Thymus (tissue), 11 donors: ENCODE results near the gene OR10A6. TPM values are rescaled to one million over a fixed set of nuclear protein-coding genes. Genes with fewer than 3 reads are reported as not detected.

Source experiments
- DNase-seq, 9 donors: peaks; one replicate each; pipeline ENCODE4 v3.0.0-alpha.2; 2013; ENCODE audit warnings: low spot score in 9 of 9, low read depth in 6 of 9, missing footprints in 1 of 9
- H3K27ac ChIP-seq, 2 donors: one replicate each; pipeline ENCODE4 v1.5.1; 2013; ENCODE audit warnings: control low read depth in 1 of 2, low read depth in 1 of 2, low read length in 1 of 2, mild to moderate bottlenecking in 1 of 2, moderate library complexity in 1 of 2
- H3K27me3 ChIP-seq, 2 donors: one replicate each; pipeline ENCODE4 v1.5.1; 2013; ENCODE audit warnings: low read length in 1 of 2; ENCODE audit not compliant: control insufficient read depth in 2 of 2, insufficient read depth in 1 of 2
- H3K36me3 ChIP-seq, 2 donors: one replicate each; pipeline ENCODE4 v1.5.1; 2013; ENCODE audit warnings: low read length in 1 of 2, mild to moderate bottlenecking in 1 of 2, moderate library complexity in 1 of 2; ENCODE audit not compliant: control insufficient read depth in 2 of 2, insufficient read depth in 2 of 2
- H3K4me1 ChIP-seq, 2 donors: one replicate each; pipeline ENCODE4 v1.5.1; 2013; ENCODE audit warnings: low read length in 2 of 2; ENCODE audit not compliant: control insufficient read depth in 2 of 2, insufficient read depth in 2 of 2
- H3K4me3 ChIP-seq, 2 donors: one replicate each; pipeline ENCODE4 v1.5.1; 2013; ENCODE audit warnings: low read length in 2 of 2, control low read depth in 1 of 2, mild to moderate bottlenecking in 1 of 2
- H3K9me3 ChIP-seq, 2 donors: one replicate each; pipeline ENCODE4 v1.5.1; 2013; ENCODE audit warnings: low read length in 1 of 2, mild to moderate bottlenecking in 1 of 2; ENCODE audit not compliant: control insufficient read depth in 2 of 2, insufficient read depth in 1 of 2
- WGBS: extraction: QIAGEN DNeasy Blood & Tissue Kit; methylation state at CpG from one replicate; pipeline ENCODE4 v1.1.7; 2013; 5-methylcytosine and 5-hydroxymethylcytosine counted together
- polyA plus RNA-seq: library from polyadenylated mRNA; stranded (reverse); fragments of 200-250 nt; gene quantifications from one replicate; pipeline ENCODE4 v1.2.3, GENCODE V29; 2013
- total RNA-seq: library from RNA; stranded (reverse); fragments of 120-200 nt; gene quantifications from one replicate; pipeline ENCODE4 v1.2.4, GENCODE V29; 2013
- donor health status: healthy.

OR10A6 gene
- total and polyA plus RNA-seq, 2 donors, result 0.05 TPM; not detected in 1

DNA sequence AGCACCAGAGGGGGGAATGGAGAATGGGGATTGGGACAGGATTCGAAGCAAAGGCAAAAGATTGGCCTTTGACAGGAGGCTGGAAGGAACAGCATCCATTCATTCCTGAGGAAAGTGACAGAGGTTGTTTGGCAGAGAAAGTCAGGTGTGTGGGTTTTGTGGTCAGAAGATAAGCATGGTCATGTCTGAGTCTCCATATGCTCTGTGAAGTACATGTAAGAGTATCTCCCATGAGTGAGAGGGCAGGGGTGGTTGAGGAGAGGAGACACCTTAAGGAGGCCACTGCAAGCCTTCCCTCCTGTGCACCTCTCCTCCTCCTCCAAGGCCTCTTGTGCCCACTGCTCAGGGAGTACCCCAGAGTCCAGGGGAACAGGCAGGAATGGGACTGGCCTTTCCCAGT, 36.0 kb upstream of the OR10A6 start:
- DNase-seq, result no peak
- WGBS, result 81% methylated on average over 1 of the region's 1 CpG
- H3K9me3 ChIP-seq, result no peaks in the 10 kb centered on the region

GRCh38 chr11:7965386-7965785, 34.3 kb upstream of the OR10A6 start, which contains the start of gene NLRP10:
TSS of gene NLRP10 (minus strand) at chr11:7965447. CDS start at chr11:7963495, 1,952 bp downstream.
- no peak for DNase-seq
- no peaks in the 10 kb centered on the region for H3K9me3 ChIP-seq
- no peak within 1 kb of the TSS for H3K4me3 ChIP-seq
- no peak within 1 kb of the TSS for H3K27ac ChIP-seq
- H3K36me3 ChIP-seq, result no peaks in the 10 kb centered on the region
- 90% methylated on average over 1 of the region's 1 CpG for WGBS
- H3K27me3 ChIP-seq, result no peaks in the 10 kb centered on the region
- no peaks in the 10 kb centered on the region for H3K4me1 ChIP-seq

More for the DNA sequence above, 36.0 kb upstream of the OR10A6 start:
- Histone ChIP-seq H3K36me3 (no peaks in the 10 kb centered on the region), H3K27ac (no peak overlapping the region), H3K27me3 (no peaks in the 10 kb centered on the region), H3K4me1 (no peaks in the 10 kb centered on the region), H3K4me3 (no peak overlapping the region)

- H3K36me3 ChIP-seq, result no peaks in the 10 kb centered on the region
- no peak overlapping the region for H3K4me3 ChIP-seq
- no peaks in the 10 kb centered on the region for H3K27me3 ChIP-seq
- no peak for DNase-seq
- H3K4me1 ChIP-seq, result no peaks in the 10 kb centered on the region
- no peak overlapping the region for H3K27ac ChIP-seq
- no peaks in the 10 kb centered on the region for H3K9me3 ChIP-seq
Measured at GRCh38 chr11:7964873-7965272, 33.8 kb upstream of the OR10A6 start.

DNA sequence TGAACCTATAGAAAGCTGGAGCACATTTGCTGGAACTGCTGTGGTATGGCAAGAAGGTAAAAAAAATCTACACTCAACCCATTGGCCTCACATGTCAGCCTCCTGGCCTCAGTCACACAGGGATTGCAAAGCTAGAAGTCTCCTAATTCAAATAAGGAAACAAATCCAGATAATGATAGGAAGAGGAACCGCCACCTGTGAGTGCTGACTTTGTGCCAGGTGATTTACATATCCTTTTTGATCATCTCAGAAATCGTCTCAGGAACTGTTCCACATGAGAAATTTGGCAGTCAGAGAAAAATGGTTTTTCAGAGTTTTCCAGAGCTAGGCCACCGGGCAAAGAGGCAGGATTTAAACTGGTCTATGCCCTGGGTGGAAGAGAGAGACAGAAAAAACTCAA, 33.2 kb upstream of the OR10A6 start:
- H3K27me3 ChIP-seq, result no peaks in the 10 kb centered on the region
- no peaks in the 10 kb centered on the region for H3K36me3 ChIP-seq
- H3K4me1 ChIP-seq, result no peaks in the 10 kb centered on the region
- H3K9me3 ChIP-seq, result no peaks in the 10 kb centered on the region
- 70% methylated on average over 3 of the region's 3 CpGs for WGBS
- H3K4me3 ChIP-seq, result no peak overlapping the region
- DNase-seq, result no peak
- no peak overlapping the region for H3K27ac ChIP-seq

DNA sequence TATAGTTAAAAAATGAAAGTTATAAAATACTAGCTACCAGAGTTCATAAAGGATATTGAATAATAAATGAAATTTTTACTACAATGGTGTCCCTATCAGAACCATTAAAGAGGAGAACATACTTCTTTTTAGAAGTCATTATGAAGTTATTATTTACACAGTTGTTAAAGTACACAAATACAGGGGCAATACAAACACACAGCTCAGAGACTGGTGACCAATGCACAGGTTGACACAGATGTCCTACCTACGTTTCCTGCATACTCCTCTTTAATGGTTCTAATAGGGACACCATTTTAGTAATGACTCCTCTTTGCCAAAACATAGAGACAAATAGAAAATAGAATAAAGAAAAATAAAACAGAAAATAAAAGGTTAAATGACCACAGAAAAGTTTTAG, 24.1 kb upstream of the OR10A6 start:
- H3K4me1 ChIP-seq, result no peaks in the 10 kb centered on the region
- H3K27ac ChIP-seq, result no peak overlapping the region
- H3K4me3 ChIP-seq, result no peak overlapping the region
- WGBS, result 89% methylated on average over 1 of the region's 1 CpG
- no peaks in the 10 kb centered on the region for H3K36me3 ChIP-seq
- no peaks in the 10 kb centered on the region for H3K9me3 ChIP-seq
- H3K27me3 ChIP-seq, result no peaks in the 10 kb centered on the region
- DNase-seq, result no peak

DNA sequence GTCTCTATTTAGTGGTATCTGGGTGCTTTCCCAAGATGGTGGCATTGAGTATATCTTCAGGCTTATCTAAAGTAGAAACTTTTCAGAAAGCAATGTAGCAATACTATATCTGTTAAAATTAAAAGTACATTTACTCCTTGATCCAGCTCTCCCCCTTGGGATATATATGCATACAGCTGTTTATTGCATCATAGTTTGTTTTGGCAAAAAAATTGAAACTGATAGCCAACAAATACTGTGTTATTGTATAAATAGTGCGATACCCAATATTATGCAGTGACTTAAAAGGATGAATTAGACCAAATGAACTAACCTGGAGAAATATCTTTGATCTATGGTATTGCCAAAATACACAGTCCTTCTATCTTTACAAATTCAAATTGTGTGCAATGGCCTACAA, 18.9 kb upstream of the OR10A6 start:
- no peak for DNase-seq
- Histone ChIP-seq H3K36me3 (no peaks in the 10 kb centered on the region), H3K9me3 (peaks cover 0 to 4% of the 10 kb centered on the region in 2 donors), H3K4me1 (no peaks in the 10 kb centered on the region), H3K27me3 (no peaks in the 10 kb centered on the region), H3K4me3 (no peak overlapping the region), H3K27ac (no peak overlapping the region)
- 95% methylated on average over 1 of the region's 1 CpG for WGBS

- H3K4me3 ChIP-seq, result no peak overlapping the region
- H3K9me3 ChIP-seq, result peaks cover 0 to 8% of the 10 kb centered on the region in 2 donors
- 94% methylated on average over 2 of the region's 2 CpGs for WGBS
- H3K4me1 ChIP-seq, result no peaks in the 10 kb centered on the region
- DNase-seq, result no peak
- no peak overlapping the region for H3K27ac ChIP-seq
- no peaks in the 10 kb centered on the region for H3K36me3 ChIP-seq
- H3K27me3 ChIP-seq, result no peaks in the 10 kb centered on the region
Measured at GRCh38 chr11:7944123-7944522, 13.1 kb upstream of the OR10A6 start.

GRCh38 chr11:7941608-7942007, 10.5 kb upstream of the OR10A6 start, which contains the start of gene OR10A3:
TSS of gene OR10A3 (minus strand) at chr11:7941708. CDS start at chr11:7939520, 2,188 bp downstream.
- Histone ChIP-seq H3K36me3 (no peaks in the 10 kb centered on the region), H3K27me3 (no peaks in the 10 kb centered on the region), H3K4me1 (no peaks in the 10 kb centered on the region), H3K9me3 (peaks cover 0 to 8% of the 10 kb centered on the region in 2 donors), H3K27ac (no peak within 1 kb of the TSS), H3K4me3 (no peak within 1 kb of the TSS)
- DNase-seq, result no peak
- WGBS, result 95% methylated on average over 2 of the region's 2 CpGs

GRCh38 chr11:7941146-7941545, 10.1 kb upstream of the OR10A6 start:
- DNase-seq, result no peak
- H3K36me3 ChIP-seq, result no peaks in the 10 kb centered on the region
- H3K27ac ChIP-seq, result no peak overlapping the region
- no peak overlapping the region for H3K4me3 ChIP-seq
- H3K9me3 ChIP-seq, result peaks cover 0 to 8% of the 10 kb centered on the region in 2 donors
- H3K27me3 ChIP-seq, result no peaks in the 10 kb centered on the region
- no peaks in the 10 kb centered on the region for H3K4me1 ChIP-seq
- 79% methylated on average over 5 of the region's 5 CpGs for WGBS

DNA sequence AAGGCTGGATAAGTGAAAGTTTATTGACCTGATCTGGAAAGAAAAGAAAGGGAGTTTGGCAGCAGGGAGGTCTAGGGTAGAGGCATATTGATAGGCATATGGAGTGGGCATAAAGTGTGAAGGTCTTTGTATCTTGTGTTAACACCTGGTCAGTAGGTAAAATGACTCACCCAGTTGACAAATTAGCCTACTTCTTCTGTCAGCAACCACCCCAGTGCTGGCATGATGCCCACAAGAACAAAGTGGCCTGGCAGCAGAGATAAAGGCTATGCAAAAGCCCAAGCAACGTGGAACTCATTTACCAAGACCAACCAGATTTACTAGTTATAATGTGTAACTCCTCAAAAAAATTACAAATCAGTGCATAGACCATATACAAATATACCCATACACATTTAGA, 5.5 kb upstream of the OR10A6 start:
- Histone ChIP-seq H3K27me3 (no peaks in the 10 kb centered on the region), H3K27ac (no peak overlapping the region), H3K9me3 (no peaks in the 10 kb centered on the region), H3K4me3 (no peak overlapping the region), H3K4me1 (no peaks in the 10 kb centered on the region), H3K36me3 (no peaks in the 10 kb centered on the region)
- 10% methylated on average over 1 of the region's 1 CpG for WGBS
- DNase-seq, result no peak
